T-helper 1 cell (primary cell): ENCODE measurements around the gene ALPP.
"Not testable (repeated sequence)": the region's sequence is repeated elsewhere in the genome, so short reads cannot be mapped to it uniquely, and the experiment has no call there.

Source experiments
- DNase-seq, 5 donors: peaks; one replicate each; pipeline ENCODE4 v3.0.0-alpha.2; 2012 to 2020
- total RNA-seq, 4 donors: gene quantifications; one replicate each; lab custom pipeline; 2026; lab: John Stamatoyannopoulos, UW

The ALPP gene
- 0 reads per million in 4 donors for total RNA-seq

- not testable (repeated sequence) for DNase-seq
These were observed at the start of gene ALPP for GRCh38 chr2:232378735-232379151. Gene ALPP, plus strand, starts transcription at chr2:232378751. Its CDS starts 52 bp downstream, at chr2:232378803.

DNA sequence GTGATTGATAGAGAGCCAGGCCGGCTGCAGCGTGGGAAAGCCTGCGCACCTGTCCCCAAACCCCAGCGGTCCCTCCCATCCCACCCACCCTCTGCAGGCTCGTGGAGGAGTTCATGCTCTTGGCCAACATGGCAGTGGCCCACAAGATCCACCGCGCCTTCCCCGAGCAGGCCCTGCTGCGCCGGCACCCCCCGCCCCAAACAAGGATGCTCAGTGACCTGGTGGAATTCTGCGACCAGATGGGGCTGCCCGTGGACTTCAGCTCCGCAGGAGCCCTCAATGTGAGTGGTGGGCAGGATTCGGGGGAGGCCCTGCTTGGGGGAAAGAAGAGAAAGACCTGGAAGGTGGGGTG, 48.9 kb upstream of the ALPP start:
- DNase-seq: no peak

- DNase-seq: no peak
These were observed 48.2 kb upstream of the ALPP start for GRCh38 chr2:232330068-232330999.

DNA sequence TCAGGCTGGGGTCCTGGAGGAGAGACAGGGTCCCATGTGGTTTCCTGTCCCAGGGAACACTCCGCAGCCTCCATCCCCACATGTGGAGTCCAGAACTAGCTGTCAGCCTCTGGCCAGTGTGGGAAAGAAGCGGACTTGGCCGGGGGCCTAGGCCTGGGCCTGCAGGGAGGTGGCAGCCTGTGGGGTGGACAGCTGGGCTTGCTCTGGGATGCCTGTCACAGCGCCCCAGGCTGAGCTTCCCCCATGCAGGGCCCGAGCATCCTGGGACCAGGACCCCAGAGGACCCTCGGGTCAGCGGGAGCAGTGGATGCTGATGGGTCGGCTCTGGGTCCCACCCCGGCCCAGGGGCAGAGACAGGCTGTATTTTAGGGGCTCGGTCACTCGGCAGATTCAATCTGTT, 47.5 kb upstream of the ALPP start:
- DNase-seq: not testable (repeated sequence)

- DNase-seq: not testable (repeated sequence)
These were observed 46.9 kb upstream of the ALPP start for GRCh38 chr2:232331641-232332040.

- DNase-seq: not testable (repeated sequence)
These were observed 46.2 kb upstream of the ALPP start for GRCh38 chr2:232332244-232332939.

DNA sequence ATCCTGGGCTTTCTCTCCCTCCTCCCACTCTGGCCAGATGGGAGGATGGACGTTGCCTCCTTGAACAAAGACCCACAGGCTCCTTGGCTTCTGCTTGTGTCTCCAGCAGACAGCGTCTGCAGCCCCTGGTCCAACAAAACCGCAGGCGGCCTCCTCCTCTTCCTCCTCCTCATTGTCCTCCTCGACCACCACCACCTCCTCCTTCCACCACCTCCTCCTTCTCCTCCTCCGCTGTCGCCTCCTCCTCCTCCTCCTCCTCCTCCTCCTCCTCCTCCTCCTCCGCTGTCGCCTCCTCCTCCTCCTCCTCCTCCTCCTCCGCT, 45.7 kb upstream of the ALPP start:
- DNase-seq: no peak

DNA sequence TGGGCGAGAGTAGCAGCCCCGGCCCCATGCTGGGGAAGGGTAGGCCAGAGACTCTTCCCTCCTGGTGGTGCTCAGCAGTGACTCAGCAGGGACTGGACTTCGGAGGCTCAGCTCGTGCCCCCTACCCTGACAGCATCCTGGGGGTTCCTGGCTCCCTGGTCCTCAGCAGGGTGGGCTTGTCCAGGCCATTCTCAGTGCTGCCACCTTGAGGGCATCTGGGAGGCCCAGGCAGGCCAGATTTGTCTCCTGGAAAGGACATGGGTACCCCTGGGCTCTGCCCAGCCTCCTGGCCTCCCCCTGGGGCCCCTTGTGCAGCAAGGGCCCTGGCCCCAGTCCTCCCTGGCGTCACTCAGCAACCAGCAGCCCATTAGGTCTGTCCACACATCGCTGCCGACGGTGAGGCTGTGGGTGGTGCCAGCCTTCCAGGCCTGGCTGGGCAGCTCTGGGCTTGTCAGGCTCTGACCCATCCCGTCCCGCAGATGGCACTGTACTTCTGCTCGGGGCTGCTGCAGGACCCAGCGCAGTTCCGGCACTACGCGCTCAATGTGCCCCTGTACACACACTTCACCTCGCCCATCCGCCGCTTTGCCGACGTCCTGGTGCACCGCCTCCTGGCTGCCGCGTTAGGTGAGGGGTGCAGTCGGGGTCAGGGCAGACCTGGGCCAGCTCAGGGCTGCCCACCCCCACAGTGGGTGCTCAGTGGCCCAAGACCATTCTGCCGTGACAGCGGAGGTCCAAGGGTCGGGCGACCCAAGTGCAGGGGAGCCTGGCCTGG, 45.0 kb upstream of the ALPP start:
- no peak for DNase-seq

DNA sequence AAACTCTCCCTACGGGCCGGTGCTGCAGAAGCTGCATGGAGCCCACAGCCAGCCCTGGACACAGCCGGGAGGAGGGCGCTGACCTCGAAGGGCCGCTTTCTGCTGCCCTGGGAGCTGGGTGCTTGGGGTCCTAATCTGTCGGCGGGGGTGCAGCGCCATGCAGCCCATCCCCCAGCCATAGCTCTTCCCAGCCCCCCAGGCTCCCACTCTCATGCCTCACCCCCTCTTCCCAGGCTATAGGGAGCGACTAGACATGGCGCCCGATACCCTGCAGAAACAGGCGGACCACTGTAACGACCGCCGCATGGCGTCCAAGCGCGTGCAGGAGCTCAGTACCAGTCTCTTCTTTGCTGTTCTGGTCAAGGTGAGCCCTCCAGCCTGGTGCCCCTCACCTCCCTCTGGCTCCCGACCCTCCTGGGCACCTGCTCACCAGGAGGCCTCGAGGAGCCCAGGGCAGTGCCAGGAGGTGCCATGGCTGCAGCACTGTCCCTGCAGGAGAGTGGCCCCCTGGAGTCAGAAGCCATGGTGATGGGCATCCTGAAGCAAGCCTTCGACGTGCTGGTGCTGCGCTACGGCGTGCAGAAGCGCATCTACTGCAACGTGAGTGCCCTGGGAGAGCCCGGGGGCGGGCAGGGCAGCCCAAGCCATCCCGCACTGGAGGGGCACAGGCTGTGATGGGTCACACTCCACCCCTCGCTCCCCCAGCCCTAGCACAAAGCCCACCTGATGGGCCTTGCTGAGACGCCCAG, 44.2 kb upstream of the ALPP start:
- not testable (repeated sequence) for DNase-seq

GRCh38 chr2:232334885-232335205, 43.7 kb upstream of the ALPP start:
- not testable (repeated sequence) for DNase-seq

- not testable (repeated sequence) for DNase-seq
These were observed 43.2 kb upstream of the ALPP start for GRCh38 chr2:232335206-232335858.

GRCh38 chr2:232335859-232336215, 42.7 kb upstream of the ALPP start:
- DNase-seq: no peak

DNA sequence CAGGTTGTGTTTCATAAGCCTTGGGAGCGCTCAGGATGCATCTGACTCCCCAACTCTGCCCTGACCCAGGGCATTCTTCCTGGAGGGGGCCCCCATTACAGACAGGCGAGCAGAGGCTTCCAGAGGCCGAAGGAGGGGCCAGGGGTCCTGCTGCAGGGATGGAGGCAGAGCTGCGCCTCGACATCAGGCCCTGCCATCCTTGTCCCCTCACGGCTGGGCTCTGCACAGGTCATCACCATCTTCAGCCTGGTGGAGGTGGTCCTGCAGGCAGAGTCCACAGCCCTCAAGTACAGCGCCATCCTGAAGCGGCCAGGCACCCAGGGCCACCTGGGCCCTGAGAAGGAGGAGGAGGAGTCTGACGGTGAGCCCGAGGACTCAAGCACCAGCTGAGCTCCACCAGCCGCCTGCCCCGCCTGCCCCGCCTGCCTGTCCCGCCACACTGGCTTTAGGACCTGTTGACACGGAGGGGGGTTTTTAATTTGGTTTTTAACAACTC, 42.3 kb upstream of the ALPP start:
- no peak for DNase-seq

GRCh38 chr2:232336981-232337720, 41.4 kb upstream of the ALPP start:
- DNase-seq: no peak

- not testable (repeated sequence) for DNase-seq
These were observed 40.3 kb upstream of the ALPP start for GRCh38 chr2:232338094-232338758.

DNA sequence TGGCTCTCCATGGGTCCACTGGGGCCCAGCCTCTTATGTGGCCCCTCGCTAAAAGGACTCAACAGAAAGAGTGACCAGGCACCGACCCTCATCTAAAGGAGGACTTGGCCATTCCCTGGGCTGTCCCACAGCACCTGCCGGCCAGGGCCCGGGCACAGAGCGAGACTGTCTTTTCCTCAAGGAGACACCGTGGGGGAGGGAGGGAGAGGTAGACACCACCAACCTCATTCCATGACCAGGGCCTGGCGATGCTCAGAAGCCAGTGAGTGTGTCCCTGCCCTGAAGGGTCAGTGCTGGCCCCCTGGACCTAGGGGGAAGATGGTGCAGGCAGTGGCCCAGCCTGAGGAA, 39.8 kb upstream of the ALPP start:
- DNase-seq: peak in 1 of 5 donors; percentile 4

DNA sequence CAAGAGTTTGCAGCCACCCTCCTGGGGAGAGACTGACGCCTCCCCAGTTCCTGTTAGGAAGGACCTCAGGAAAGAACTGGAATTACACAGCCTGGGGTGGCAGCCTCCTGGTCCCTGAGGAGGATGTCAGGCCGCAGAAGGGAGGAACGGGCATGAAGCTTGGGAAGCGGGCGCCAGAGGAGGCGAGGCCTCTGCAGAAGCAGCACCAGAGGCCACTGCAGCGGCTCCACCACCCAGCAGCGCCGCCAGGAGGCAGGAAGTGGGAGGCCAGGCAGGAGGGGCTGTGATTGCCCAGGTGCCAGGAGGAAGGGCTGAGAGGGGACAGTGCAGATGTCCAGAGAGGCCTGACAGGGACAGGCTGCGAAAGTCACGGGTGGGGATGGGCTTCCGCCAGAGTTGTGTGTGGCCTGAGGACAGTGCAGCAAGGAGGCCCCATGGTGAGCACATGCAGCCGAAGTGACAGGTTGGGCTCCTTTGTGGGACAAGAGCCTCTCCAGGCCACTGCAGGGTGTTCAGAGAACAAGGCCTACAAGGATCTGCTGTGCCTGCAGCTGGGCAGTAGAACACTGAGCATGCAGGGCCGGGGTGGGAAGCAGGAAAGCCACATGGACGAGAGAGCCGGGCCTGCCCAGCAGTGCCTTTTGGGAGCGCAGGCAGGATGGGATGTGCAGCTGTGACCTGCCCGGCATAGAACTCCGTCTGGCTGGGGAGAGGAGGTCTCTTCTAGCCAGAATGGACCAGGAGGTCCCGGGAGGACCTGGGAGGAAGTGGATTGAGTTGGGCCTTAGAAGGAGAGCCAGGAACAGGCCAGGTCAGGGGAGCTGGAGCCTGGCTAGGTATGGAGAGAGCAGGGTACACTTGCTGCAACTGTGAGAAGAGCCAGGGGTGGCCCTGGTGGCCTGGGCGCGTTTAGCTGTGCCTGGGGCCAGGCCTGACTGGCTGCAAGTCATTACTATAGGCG, 39.1 kb upstream of the ALPP start:
- DNase-seq: peak in 1 of 5 donors; percentile 6

DNA sequence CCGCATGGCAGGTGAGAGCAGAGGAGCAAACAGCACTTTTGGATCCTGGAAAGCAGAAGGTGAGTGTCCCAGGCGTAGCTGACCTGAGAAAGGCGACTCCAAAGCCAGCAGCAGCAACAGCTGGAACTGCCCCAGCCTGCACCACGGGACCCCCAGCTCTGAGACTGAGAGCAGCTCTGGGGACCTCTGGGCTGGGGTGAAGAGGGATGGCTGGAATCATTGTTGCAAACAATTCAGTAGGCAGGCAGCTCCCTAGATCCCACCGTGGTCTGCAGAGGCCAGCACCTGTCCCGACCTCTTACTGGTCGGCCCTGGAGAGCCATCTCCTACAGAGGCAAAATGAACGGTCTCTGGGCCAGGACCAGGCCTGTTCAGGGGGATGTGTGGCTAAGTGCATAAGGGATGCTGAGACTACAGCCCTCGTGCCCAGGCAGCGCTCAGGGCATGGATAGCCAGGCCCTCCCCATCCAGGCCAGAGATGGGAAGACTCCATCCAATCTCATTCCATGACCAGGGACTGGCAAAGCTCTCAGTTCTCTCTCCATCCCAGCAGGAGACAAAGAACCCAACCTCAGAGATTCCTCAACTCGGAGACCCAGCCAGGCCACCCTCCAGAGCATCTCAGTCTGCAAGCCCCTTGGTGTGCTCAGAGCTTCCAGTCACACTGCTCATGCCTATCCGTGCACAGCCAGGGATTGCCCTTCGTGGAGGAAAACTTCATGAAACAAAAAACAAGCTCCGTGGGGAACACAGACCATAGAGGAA, 38.2 kb upstream of the ALPP start:
- peak in 1 of 5 donors; percentile 4 for DNase-seq
